ENCODE data around the gene ST3GAL3. TPM values are rescaled to one million over a fixed set of nuclear protein-coding genes. Genes with fewer than 3 reads are reported as not detected.

The ST3GAL3 gene
- total RNA-seq, 1 experiment from 2014 or later: 8.6 TPM

GRCh38 chr1:43979528-43980254 is 272.4 kb downstream of the ST3GAL3 start (continued):
- peak; percentile 79 for TF ChIP-seq USF2 (CRISPR knock-in tag; IDR thresholded peaks at IDR 0.05)
- no peak for TF ChIP-seq ZNF425 (CRISPR knock-in tag; conservative IDR thresholded peaks at IDR 0.05)
- no peak for TF ChIP-seq ZNF281 (CRISPR knock-in tag; IDR thresholded peaks at IDR 0.05)
- peak; percentile 44; the same call in 1 of the 2 replicates for TF ChIP-seq FOXP1 (CRISPR knock-in tag; IDR thresholded peaks at IDR 0.05; ENCODE audit: borderline replicate concordance)
- TF ChIP-seq GRHL2 (CRISPR knock-in tag; IDR thresholded peaks at IDR 0.05; ENCODE audit: insufficient replicate concordance, severe bottlenecking): no peak
- TF ChIP-seq MAX (CRISPR knock-in tag; IDR thresholded peaks at IDR 0.05): peak; percentile 82
- TF ChIP-seq TEAD4 (CRISPR knock-in tag; IDR thresholded peaks at IDR 0.05): no peak

- H3K27me3 Mint-ChIP-seq (ENCODE audit: low read depth): no peaks in the 10 kb centered on the region; the same call in 1 of the 2 replicates
- peaks cover 27% of the 10 kb centered on the region for H3K36me3 Mint-ChIP-seq
- H3K4me1 Mint-ChIP-seq: peaks cover 31% of the 10 kb centered on the region
- H3K4me3 Mint-ChIP-seq: peak overlapping the region; percentile 84
- H3K27ac Mint-ChIP-seq: no peak overlapping the region
- no peak for DNase-seq (ENCODE audit: low spot score)
- no peak for TF ChIP-seq ZBTB43 (CRISPR knock-in tag; IDR thresholded peaks at IDR 0.05)
- 0 out of 2 replicates have a peak, but pooled peaks have one; percentile 18 for TF ChIP-seq NFE2L1 (CRISPR knock-in tag; IDR thresholded peaks at IDR 0.05)
- no peak for ATAC-seq
- CTCF ChIA-PET: interaction anchor here (1.1 kb wide), 1 partner anchor 12 kb away, joined by 4 read pairs; no protein-coding TSS in a partner anchor
- POLR2A ChIA-PET: interaction anchor here (0.6 kb wide), 1 partner anchor 8 kb away, joined by 3 read pairs; no protein-coding TSS in a partner anchor
- H3K9me3 Mint-ChIP-seq: no peaks in the 10 kb centered on the region
Observed at GRCh38 chr1:43980255-43981134, 273.2 kb downstream of the ST3GAL3 start.

Small RNA genes within 50 kb of the gene (microRNA-seq; reads per million reads assigned to microRNA genes)
- not detected for gene MIR6079 (ENCODE audit: borderline number of aligned reads)

Other genes with a start within 250 kb of the ST3GAL3 start
- 248 to 295 TPM (median 275 TPM) in 3 replicates for gene PTPRF, start 176.7 kb upstream of the ST3GAL3 start, total RNA-seq (2021)
- 76.5 to 78.3 TPM (median 76.7 TPM) in 3 replicates for gene KDM4A, start 57.4 kb upstream of the ST3GAL3 start, total RNA-seq (2021)
- 23.5 to 28.5 TPM (median 23.6 TPM) in 3 replicates for gene ARTN, start 226.3 kb downstream of the ST3GAL3 start, total RNA-seq (2021)
- 17.8 to 24.2 TPM (median 19.1 TPM) in 3 replicates for gene IPO13, start 239.4 kb downstream of the ST3GAL3 start, total RNA-seq (2021)

Measured in WTC11 (cell line).